ENCODE results near the gene NAB2.

DNA sequence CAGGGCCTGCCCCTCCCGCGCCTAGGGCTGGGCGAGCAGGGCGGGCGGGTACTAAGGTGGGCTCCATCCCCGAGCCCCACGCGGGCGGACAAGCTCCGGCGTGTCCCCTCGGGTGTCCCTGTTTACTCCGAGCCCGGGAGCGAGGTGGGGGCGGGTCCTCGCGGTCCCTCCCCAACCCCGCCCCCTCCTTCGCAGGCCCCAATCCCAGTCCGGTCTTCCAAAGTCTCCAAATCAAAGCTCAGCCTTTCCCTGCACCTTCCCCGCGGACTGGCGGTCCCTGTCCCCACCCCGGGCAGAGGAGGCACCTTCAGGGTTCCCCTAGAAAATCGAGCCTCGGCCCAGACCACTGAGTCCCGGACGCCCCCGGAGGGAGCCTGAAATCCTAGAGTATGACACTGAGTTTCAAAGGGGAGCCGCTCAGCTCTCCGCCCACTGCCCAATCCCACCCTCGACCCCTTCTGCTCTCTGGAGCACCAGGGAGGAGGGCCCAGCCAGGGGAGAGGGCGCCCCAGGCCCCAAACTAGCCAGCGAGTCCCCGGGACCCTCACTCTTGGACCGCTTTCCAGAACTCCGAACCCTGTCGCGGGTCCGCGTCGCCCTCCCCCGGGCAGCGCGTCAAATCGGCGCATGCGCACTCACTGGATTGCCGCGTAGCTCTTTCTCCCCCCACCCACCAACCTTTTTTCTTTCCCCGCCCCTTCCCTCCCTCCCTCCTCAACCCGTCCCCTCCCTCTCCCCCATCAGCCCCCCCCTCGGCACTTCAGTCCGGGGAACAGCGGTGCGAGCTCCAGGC lies 39.0 kb downstream of the NAB2 start, which contains the start of gene LRP1:
- no peak for TF ChIP-seq EP300 (IDR thresholded peaks at IDR 0.05)
- TF ChIP-seq, protein P1, sequence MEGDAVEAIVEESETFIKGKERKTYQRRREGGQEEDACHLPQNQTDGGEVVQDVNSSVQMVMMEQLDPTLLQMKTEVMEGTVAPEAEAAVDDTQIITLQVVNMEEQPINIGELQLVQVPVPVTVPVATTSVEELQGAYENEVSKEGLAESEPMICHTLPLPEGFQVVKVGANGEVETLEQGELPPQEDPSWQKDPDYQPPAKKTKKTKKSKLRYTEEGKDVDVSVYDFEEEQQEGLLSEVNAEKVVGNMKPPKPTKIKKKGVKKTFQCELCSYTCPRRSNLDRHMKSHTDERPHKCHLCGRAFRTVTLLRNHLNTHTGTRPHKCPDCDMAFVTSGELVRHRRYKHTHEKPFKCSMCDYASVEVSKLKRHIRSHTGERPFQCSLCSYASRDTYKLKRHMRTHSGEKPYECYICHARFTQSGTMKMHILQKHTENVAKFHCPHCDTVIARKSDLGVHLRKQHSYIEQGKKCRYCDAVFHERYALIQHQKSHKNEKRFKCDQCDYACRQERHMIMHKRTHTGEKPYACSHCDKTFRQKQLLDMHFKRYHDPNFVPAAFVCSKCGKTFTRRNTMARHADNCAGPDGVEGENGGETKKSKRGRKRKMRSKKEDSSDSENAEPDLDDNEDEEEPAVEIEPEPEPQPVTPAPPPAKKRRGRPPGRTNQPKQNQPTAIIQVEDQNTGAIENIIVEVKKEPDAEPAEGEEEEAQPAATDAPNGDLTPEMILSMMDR (IDR thresholded peaks at IDR 0.05): no peak
- no peak for TF ChIP-seq CHD2 (IDR thresholded peaks at IDR 0.05; ENCODE audit: low read length, partially characterized antibody)
- TF ChIP-seq, protein P2, sequence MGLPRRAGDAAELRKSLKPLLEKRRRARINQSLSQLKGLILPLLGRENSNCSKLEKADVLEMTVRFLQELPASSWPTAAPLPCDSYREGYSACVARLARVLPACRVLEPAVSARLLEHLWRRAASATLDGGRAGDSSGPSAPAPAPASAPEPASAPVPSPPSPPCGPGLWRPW (IDR thresholded peaks at IDR 0.05): no peak
- TF ChIP-seq POLR2A (IDR thresholded peaks at IDR 0.05; ENCODE audit: low read length): peak; percentile 62
- TF ChIP-seq HEYL (CRISPR knock-in tag; IDR thresholded peaks at IDR 0.05): no peak
- TF ChIP-seq RNF2 (IDR thresholded peaks at IDR 0.05; ENCODE audit: borderline replicate concordance, low read depth): no peak
- TF ChIP-seq SMC3 (IDR thresholded peaks at IDR 0.05): no peak; the same call in 2 of the 3 replicates
- TF ChIP-seq CHD4 (IDR thresholded peaks at IDR 0.05; ENCODE audit: borderline replicate concordance): no peak
- TF ChIP-seq JUN (IDR thresholded peaks at IDR 0.05): 0 out of 5 replicates have a peak, but pooled peaks have one; percentile 9 to 18
- no peak for TF ChIP-seq HOXA7 (CRISPR knock-in tag; IDR thresholded peaks at IDR 0.05)

All from A549 (cell line).